GM15510 (cell line): ENCODE measurements around the gene CRPPA.

Experiments
- POLR2A ChIP-seq: IDR thresholded peaks from 3 replicates; pipeline ENCODE4 v1.6.1; 2011; ENCODE audit warnings: borderline replicate concordance; ENCODE audit not compliant: insufficient read length; ENCODE audit errors: extremely low read depth

Gene CRPPA

DNA sequence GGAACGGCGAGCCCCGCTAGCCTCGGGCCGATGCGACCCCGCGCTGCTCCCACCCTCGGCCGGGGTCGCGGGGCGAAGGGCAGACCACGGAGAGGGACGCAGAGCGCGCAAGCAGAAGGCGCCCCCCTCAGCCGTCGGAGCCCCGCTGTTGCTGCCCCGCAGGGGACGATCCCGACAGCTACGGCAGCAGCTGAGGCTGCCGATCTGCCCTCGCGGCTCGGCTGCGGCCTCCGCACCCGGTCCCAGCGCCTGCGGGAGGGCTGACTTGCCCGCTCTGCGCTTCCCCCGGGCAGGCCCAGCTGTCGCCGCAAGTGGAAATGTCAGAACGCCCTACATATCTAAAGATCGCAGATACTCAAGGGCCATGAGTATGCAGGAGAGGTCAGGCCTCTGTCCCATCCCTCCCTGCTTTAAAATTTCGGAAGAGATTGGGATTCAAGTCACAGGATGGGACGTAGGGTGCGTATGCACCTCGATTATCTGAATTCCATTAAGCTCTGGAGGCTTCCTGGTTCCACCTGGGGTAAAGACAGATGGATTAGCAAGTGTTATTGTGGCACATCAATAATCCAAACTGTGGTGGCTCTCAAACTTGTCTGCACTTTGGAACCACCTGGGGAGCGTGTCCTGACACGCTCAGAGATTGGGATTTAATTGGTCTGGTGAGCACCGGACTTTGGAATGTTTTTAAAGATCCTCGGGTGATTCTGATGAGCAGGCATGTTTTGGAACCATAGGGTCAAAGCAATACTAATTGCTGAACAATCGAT is at the start of gene CRPPA:
CRPPA (minus strand) TSS at position 206 of the 770 bp plus-strand sequence. CDS start 216 bp downstream, outside the sequence.
- peak; percentile 2 for TF ChIP-seq POLR2A

GRCh38 chr7:16465469-16466361 is 44.4 kb upstream of the CRPPA start, which contains the start of gene SOSTDC1:
TSS of gene SOSTDC1 (minus strand) at chr7:16465738. CDS start at chr7:16465668, 70 bp downstream.
- no peak for TF ChIP-seq POLR2A

DNA sequence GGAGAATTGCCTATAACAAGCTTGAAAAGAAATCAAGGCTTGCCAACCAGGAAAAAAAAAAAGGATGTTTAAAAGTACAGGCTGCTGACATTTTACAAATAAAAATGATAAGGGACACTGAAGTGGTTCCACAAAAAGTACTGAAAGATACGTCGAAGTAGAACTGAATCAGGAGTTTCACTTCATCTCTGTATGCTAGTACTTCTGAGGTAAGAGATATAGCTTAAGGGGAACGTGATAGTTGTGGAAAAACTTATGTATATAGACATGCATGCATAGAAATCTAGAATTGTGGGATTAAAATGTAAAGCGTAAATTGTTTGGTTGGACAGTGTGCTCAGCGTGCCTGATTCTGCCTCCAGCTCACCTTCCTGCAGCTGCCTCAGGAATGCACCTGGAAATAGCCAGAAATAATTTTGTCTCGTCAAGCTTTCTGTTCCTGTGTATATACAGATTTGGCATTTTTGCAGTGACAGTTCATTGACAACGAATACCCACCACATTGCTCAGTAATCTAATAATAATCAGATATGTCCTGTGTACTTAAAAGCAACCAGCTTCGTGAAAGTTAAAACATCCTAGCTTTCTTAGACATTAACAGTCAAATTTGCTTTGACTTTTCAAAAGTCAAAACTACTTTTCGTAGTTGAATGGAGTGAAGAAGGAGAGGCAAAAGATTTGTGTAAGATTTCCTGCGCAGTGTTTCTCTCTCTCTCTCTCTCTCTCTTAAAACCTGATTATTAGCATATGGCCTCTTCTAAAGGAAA is 42.8 kb upstream of the CRPPA start:
- no peak for TF ChIP-seq POLR2A

DNA sequence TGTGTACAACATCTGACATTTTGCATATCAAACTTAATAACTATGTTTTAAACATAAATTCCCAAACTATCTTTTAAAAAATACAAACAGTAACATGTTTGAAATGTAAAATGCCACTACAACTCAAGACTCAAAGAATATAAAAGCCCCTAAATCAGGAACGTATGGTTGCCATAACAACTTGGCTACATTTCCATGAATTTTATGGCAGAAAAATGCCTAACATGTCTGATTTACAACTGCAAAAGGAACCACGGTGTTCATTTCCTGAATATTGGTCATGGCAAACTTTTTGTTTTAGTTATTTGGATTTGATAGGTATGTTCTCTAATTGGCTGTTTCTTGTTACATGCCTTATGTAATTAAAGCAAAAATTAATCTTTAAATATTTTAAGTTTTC is 42.2 kb upstream of the CRPPA start:
- TF ChIP-seq POLR2A = no peak

GRCh38 chr7:16462431-16462889 is 41.1 kb upstream of the CRPPA start:
- no peak for TF ChIP-seq POLR2A

GRCh38 chr7:16460789-16461493 is 39.6 kb upstream of the CRPPA start:
- TF ChIP-seq POLR2A = no peak

DNA sequence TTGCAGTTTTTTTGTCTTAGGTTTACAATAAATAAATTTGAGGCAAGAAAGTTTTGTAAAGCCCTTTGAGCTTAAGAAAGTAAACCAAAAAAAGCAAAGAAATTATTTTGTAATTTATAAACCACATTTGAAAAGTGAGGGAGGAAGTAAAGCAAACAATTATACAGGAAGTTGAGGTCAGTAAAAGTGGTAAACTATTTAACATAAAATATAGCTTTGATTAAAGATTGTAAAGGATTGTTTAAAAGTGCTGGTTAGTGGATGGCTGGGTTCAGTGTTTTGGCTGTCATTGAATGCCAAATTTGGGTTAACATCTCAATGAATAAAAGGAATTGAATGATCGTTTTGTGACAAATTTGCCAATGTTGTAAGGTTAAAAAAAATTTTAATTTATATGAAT is 34.3 kb upstream of the CRPPA start:
- TF ChIP-seq POLR2A = no peak

DNA sequence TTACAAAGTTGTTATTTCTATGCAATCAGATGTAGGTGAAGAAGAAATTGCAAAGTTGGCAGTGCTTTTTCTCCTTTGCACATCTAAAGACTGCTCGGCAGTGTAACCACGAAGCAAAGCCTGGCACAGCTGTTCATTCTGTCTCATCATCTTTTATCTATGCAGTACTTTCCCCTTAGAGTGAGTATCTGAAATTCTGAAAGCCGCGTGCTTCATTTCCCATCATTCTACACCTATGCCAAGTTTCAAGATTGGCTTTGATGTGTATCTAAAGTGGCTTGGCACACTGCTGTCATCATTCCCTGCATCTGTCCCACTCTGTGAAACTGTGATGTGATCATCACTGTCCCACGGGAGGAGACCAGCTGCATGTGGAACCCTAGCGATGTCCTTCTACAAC is 29.0 kb upstream of the CRPPA start:
- TF ChIP-seq POLR2A = no peak

DNA sequence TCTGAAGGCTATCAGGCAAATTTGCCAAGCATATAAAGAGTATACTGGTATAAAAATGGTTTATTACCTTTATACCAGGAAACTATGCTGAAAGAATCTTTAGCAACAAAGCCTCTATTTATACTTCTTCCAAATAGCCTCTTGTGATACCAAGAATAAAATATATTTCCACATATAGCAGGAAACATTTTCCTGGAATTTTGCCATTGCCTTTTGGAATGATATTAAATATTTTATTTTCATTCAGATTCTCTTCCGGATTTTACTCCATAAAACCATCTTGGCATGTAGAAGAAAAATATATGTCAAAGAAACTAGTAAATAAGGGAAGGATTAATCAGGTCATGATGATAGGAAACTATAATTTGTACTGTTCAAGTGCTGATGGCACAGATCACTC is 26.5 kb upstream of the CRPPA start:
- no peak for TF ChIP-seq POLR2A

GRCh38 chr7:16446508-16446907 is 25.2 kb upstream of the CRPPA start:
- TF ChIP-seq POLR2A = no peak

- TF ChIP-seq POLR2A = no peak
Observed at GRCh38 chr7:16438988-16439387, 17.6 kb upstream of the CRPPA start.

- no peak for TF ChIP-seq POLR2A
Observed at GRCh38 chr7:16436306-16436705, 15.0 kb upstream of the CRPPA start.

GRCh38 chr7:16433568-16434122 is 12.3 kb upstream of the CRPPA start:
- no peak for TF ChIP-seq POLR2A

DNA sequence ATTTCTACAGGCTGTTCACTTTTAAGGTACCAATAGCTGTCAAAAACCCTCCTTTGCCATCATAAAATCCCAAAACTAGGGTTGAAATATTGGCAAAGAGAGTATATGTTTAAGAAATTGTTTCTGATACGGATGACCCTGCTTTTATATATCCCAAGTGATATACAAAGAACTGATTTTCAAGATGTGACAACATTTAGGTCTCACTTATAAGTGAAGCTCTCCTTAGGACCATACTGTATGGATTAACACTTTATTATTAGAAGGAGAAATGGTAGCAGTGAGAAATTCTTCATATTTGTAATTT is 11.0 kb upstream of the CRPPA start:
- no peak for TF ChIP-seq POLR2A
